Embryonic facial prominence (tissue), 1 donor: ENCODE results near the gene TMEM134.

Source experiments
- DNase-seq: peaks from one replicate; pipeline ENCODE4 v3.0.0-alpha.2; 2016; ENCODE audit errors: extremely low spot score

Gene TMEM134

GRCh38 chr11:67422891-67423290 is 46.2 kb downstream of the TMEM134 start:
- no peak for DNase-seq

GRCh38 chr11:67421430-67422031 is 47.5 kb downstream of the TMEM134 start:
- no peak for DNase-seq

- DNase-seq: peak; percentile 80
Observed at GRCh38 chr11:67420646-67421429, 48.2 kb downstream of the TMEM134 start.

GRCh38 chr11:67420147-67420645 is 48.9 kb downstream of the TMEM134 start:
- no peak for DNase-seq

GRCh38 chr11:67419325-67420049 is 49.6 kb downstream of the TMEM134 start:
- no peak for DNase-seq

- DNase-seq: no peak
Observed at GRCh38 chr11:67418476-67419281, 50.4 kb downstream of the TMEM134 start.

- no peak for DNase-seq
Observed at GRCh38 chr11:67417425-67417824, 51.6 kb downstream of the TMEM134 start.

- DNase-seq: no peak
Observed at GRCh38 chr11:67416416-67417335, 52.4 kb downstream of the TMEM134 start.

- DNase-seq: no peak
Observed at GRCh38 chr11:67415501-67416304, 53.3 kb downstream of the TMEM134 start, which contains the start of gene CARNS1. Gene CARNS1 (plus strand): TSS chr11:67415678. CDS start chr11:67416200, 522 bp downstream.

- no peak for DNase-seq
Observed at GRCh38 chr11:67413266-67413849, 55.7 kb downstream of the TMEM134 start.

GRCh38 chr11:67412495-67413179 is 56.4 kb downstream of the TMEM134 start:
- DNase-seq: no peak

- no peak for DNase-seq
Observed at GRCh38 chr11:67411785-67412152, 57.3 kb downstream of the TMEM134 start.
